ENCODE results near the gene TNPO1. TPM values are rescaled to one million over a fixed set of nuclear protein-coding genes. Genes with fewer than 3 reads are reported as not detected.
"Not testable (repeated sequence)": the region's sequence is repeated elsewhere in the genome, so short reads cannot be mapped to it uniquely, and the experiment has no call there.

Gene TNPO1
- polyA plus RNA-seq (ENCODE audit: insufficient read length in 3 of 3) = 100 to 1,000 TPM in 1 of 3 donors, 10 to 100 TPM in 2; 91.3 to 100 (median 93.8) TPM
- long read RNA-seq, donor 1, full-length matches to known transcripts = 8 of 8 reads
- long read RNA-seq, donor 1, partial matches to known transcripts = 0 of 8 reads
- long read RNA-seq, donor 1, other reads (novel, unspliced or antisense) = 0 of 8 reads
- long read RNA-seq, donor 2, full-length matches to known transcripts = 5 of 18 reads
- long read RNA-seq, donor 2, partial matches to known transcripts = 13 of 18 reads
- long read RNA-seq, donor 2, other reads (novel, unspliced or antisense) = 0 of 18 reads
- long read RNA-seq, donor 3, full-length matches to known transcripts = 4 of 4 reads
- long read RNA-seq, donor 3, partial matches to known transcripts = 0 of 4 reads
- long read RNA-seq, donor 3, other reads (novel, unspliced or antisense) = 0 of 4 reads
- long read RNA-seq, donor 4, full-length matches to known transcripts = 5 of 5 reads
- long read RNA-seq, donor 4, partial matches to known transcripts = 0 of 5 reads
- long read RNA-seq, donor 4, other reads (novel, unspliced or antisense) = 0 of 5 reads
- long read RNA-seq, donor 5, partial matches to known transcripts = 0 of 1 reads
- long read RNA-seq, donor 5, other reads (novel, unspliced or antisense) = 0 of 1 reads
- long read RNA-seq, donor 6, full-length matches to known transcripts = 13 of 13 reads
- long read RNA-seq, donor 6, partial matches to known transcripts = 0 of 13 reads
- long read RNA-seq, donor 6, other reads (novel, unspliced or antisense) = 0 of 13 reads
- long read RNA-seq, donor 7, full-length matches to known transcripts = 10 of 10 reads
- long read RNA-seq, donor 7, partial matches to known transcripts = 0 of 10 reads
- long read RNA-seq, donor 7, other reads (novel, unspliced or antisense) = 0 of 10 reads
- long read RNA-seq, donor 8, full-length matches to known transcripts = 3 of 12 reads
- long read RNA-seq, donor 8, partial matches to known transcripts = 9 of 12 reads
- long read RNA-seq, donor 8, other reads (novel, unspliced or antisense) = 0 of 12 reads
- long read RNA-seq, donor 9, full-length matches to known transcripts = 10 of 10 reads
- long read RNA-seq, donor 9, partial matches to known transcripts = 0 of 10 reads
- long read RNA-seq, donor 9, other reads (novel, unspliced or antisense) = 0 of 10 reads
- long read RNA-seq, donor 10, full-length matches to known transcripts = 5 of 5 reads
- long read RNA-seq, donor 10, partial matches to known transcripts = 0 of 5 reads
- long read RNA-seq, donor 10, other reads (novel, unspliced or antisense) = 0 of 5 reads
- long read RNA-seq, donor 11, full-length matches to known transcripts = 8 of 27 reads
- long read RNA-seq, donor 11, partial matches to known transcripts = 19 of 27 reads
- long read RNA-seq, donor 11, other reads (novel, unspliced or antisense) = 0 of 27 reads
- long read RNA-seq, donor 12, full-length matches to known transcripts = 12 of 12 reads
- long read RNA-seq, donor 12, partial matches to known transcripts = 0 of 12 reads
- long read RNA-seq, donor 12, other reads (novel, unspliced or antisense) = 0 of 12 reads
- long read RNA-seq, donor 13, full-length matches to known transcripts = 1 of 1 reads
- long read RNA-seq, donor 13, partial matches to known transcripts = 0 of 1 reads
- long read RNA-seq, donor 13, other reads (novel, unspliced or antisense) = 0 of 1 reads
- long read RNA-seq, donor 14, full-length matches to known transcripts = 21 of 21 reads
- long read RNA-seq, donor 14, partial matches to known transcripts = 0 of 21 reads
- long read RNA-seq, donor 14, other reads (novel, unspliced or antisense) = 0 of 21 reads
- long read RNA-seq, donor 15, full-length matches to known transcripts = 13 of 13 reads
- long read RNA-seq, donor 15, partial matches to known transcripts = 0 of 13 reads
- long read RNA-seq, donor 15, other reads (novel, unspliced or antisense) = 0 of 13 reads
- long read RNA-seq, donor 16, full-length matches to known transcripts = 5 of 5 reads
- long read RNA-seq, donor 16, partial matches to known transcripts = 0 of 5 reads
- long read RNA-seq, donor 16, other reads (novel, unspliced or antisense) = 0 of 5 reads

- DNase-seq = peak; percentile 92
Measured at GRCh38 chr5:72816284-72817075, at the start of gene TNPO1. TSS of gene TNPO1 (plus strand) at chr5:72816661. CDS start at chr5:72816738, 77 bp downstream.

DNA sequence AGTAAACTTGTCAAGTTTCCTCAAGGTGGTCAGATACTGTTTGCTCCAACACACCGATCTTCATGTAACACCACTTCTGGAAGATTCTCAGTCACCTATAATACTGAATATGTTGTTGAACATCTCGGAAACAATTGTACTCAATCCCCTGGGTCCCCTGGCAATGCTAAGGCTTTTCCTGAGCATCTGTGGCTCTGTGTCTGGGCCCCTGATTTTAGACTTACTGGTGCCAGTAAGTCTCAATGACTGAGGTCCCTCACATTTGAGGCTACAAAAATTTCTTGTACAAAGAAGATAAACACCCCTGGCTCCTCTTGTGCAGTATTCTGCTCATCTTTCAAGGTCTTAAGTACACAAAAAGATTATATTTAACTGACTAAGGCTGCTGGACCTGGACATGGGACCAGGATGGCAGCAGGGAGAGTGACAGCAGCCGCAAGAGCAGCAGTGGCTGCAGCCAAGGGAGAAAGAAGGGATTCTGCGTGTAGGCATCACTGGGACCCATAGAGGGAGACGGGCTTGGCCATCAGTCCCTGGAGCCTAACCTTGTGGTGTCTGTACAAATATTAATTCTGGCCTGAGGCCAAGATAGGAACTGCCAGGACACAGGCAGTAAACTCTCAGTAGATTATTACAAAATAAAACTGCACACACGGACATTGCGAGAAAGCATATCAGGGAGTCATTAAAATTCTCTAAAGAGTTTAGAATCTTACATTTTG, 49.0 kb upstream of the TNPO1 start:
- DNase-seq = no peak

DNA sequence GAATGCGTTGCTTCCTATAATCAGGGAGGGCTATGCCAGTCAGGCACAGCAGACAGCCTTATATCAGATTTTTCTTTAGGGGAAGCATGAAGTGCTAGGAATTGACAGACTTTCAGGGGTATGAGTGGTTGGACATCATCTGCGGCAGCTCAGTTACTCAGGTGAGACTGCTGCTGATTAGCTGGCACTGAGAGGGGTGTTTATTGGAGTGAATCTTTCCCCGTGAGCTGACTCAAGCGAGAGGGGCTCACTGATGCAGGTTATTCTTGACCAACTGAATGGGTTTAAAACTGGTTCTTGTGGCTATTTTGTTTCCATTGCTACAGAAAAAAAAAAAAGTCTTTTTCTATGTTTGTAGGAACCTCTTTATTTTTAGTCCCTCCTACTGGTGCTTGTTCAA, 46.2 kb upstream of the TNPO1 start:
- DNase-seq = no peak

- DNase-seq = no peak
Measured at GRCh38 chr5:72776684-72777083, 39.8 kb upstream of the TNPO1 start.

DNA sequence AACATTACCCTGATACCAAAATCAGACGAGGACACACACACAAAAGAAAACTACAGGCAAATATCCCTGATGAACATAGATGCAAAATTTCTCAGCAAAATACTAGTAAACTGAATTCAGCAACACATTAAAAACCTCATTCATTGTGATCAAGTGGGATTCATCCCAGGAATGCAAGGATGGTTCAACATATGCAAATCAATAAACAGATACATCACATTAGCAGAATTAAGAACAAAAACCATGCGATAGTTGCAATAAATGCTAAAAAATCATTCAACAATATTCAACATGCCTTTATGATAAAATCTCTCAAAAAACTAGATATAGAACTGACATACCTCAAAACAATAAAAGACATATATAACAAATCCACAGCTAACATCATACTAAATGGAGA, 36.9 kb upstream of the TNPO1 start:
- DNase-seq = no peak

GRCh38 chr5:72783354-72783753, 33.1 kb upstream of the TNPO1 start:
- no peak for DNase-seq

DNA sequence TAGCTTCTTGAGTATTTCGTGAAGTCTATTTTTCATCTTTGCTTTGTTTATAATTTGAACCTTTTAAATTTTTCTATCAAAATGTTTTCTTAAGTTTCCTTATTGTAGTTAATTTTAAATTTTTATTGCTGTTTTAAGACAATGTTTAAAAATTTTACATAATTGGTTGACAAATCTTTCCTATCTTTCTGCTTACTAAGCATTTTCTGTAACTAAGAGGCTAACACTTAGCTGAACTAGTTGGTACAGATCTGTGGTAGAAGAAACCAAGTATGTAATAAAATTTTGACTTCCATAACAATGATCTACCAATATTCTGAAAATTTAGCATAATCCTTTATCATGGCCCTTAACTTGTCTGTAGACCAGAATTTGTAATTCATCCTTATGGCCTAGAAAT, 32.3 kb upstream of the TNPO1 start:
- no peak for DNase-seq

DNA sequence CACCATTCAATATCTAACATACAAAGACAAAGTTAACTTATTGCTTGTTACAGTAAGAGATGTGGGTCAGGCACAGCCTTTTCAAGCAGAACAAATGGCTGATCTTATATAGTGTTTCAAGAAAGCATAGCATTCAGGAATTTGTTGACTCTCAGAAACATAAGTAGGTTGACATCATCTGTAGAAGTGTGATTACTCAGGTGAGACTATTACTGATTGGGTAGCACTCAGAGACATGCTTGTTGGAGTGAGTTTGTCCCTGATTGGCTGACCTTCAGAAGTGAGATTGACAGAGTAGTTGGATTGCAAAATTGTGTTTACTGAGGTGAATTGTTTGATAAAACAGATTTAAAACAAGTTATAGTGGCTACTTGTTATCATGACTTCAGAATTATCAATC, 30.7 kb upstream of the TNPO1 start:
- DNase-seq = peak; percentile 26

DNA sequence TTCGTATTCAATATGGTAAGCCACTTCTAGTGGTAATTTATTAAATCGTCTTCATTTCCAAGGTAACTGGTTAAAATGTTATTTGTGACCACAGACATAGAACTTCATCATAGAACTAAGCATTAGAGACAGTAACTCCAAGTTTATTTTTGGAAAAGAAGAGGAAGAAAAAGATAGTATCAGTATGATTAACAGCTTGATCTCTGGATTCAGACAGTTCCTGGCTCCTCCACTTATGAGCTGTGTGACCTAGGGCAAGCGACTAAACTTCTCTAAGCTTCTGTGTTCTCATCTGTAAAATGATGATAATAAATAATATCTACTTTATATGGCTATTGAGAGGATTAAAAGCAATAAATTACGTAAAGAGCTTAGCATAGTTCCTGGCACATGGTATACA, 29.8 kb upstream of the TNPO1 start:
- DNase-seq = no peak

DNA sequence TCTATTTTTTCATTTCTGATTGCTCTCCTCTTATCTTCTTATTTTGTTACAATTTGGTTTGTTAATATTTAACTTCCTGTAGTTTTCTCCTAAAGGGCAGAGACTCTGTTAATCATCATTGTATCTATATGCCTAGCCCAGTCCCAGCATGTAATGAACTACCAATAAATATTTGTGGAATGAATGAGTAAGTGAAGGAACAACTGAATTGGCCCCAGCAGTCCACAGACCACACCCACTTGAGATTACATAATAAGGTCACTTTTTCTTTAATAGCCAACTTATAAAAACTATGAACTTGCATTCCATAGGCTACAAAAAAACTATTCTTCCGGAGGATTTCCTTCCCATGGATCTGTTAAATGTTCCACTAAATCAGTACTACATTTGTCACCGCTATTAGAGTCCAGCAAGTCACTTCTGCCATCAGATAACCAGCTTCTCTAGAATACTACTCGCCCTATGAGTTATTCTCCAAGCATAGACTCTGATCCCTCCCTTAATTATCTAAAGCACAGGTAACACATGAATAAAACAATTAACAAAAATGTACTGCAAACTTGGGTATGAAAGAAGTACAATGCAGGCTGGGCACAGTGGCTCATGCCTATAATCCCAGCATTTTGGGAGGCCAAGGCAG, 27.5 kb upstream of the TNPO1 start:
- no peak for DNase-seq

DNA sequence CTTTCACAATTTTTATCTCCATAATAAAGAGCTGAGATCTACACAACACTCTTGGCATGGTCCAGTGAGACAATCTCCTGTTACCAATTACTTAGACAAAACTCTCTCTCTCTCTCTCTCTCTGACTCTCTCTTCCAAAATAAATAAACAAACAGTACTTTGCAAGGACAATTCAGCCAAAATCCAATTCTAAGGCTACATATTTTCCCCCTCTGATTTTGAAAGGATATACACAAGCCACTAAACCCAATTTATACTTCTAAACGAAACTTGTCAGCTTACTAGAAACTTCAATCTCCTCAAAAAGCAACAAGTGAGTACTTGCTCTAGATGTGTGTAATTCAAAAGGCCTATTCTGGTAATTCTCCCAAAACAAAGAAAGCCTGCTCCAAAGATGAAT, 26.3 kb upstream of the TNPO1 start:
- no peak for DNase-seq

DNA sequence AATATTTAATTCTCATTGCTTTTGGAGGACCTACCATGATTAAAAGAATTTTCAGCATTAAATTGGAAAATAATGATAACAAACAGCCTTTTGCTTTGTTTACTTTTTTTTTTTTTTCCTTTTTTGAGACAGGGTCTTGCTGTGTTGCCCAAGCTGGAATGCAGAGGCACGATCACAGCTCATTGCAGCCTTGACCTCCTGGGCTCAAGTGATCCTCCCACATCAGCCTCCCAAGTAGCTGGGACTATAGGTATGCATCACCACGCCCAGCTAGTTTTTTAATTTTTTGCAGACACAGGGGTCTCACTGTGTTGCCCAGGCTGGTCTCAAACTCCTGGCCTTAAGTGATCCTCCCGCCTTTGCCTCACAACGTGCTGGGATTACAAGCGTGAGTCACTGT, 23.8 kb upstream of the TNPO1 start:
- DNase-seq = not testable (repeated sequence)

DNA sequence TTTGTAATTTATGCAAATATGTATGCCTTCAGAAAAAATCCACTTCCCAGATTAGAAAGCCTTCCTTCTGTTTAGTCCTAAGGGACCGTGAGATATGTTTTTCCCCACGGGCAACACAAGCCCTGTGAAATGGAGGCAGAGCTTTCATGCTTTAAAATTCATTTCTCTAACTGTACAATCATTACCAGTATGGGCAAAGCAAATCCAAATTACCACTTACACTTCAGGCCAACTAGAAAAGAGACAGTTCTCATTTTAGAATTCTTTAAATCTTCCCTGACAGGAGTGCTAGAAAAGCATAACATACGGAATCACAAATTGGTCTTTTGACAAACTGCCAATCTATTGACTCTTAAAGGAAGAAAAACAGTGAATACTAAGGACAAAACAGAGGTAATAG, 20.5 kb upstream of the TNPO1 start:
- DNase-seq = no peak

DNA sequence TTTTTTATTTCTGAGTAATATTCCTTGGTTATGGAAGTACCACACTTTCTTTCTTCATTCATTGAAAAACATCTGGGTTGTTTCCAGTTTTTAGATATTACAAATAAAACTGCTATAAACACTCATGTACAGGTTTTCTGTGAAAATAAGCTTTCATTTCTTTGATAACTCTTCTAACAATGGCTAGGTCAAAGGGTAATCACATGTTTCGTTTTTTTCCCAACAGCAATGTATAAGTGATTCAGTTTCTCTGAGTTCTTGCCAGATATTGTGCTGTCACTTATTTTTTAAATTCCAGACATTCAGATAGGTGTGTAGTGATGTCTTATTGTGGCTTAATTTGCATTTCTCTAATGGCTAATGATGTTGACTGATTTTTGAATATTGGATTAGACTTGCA, 16.7 kb upstream of the TNPO1 start:
- no peak for DNase-seq

DNA sequence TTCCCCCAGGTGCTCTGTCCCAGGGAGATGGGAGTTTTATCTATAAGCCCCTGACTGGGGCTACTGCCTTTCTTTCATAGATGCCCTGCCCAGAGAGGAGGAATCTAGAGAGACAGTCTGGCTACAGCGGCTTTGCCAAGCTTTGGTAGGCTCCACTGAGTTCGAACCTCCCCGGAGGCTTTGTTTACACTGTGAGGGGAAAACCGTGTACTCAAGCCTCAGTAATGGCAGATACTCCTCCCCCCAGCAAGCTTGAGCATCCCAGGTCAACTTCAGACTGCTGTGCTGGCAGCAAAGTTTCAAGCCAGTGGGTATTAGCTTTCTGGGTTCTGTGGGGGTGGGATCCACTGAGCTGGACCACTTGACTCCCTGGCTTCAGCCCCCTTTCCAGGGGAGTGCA, 7.8 kb upstream of the TNPO1 start:
- not testable (repeated sequence) for DNase-seq

- DNase-seq = no peak
Measured at GRCh38 chr5:72811849-72812248, 4.6 kb upstream of the TNPO1 start.

DNA sequence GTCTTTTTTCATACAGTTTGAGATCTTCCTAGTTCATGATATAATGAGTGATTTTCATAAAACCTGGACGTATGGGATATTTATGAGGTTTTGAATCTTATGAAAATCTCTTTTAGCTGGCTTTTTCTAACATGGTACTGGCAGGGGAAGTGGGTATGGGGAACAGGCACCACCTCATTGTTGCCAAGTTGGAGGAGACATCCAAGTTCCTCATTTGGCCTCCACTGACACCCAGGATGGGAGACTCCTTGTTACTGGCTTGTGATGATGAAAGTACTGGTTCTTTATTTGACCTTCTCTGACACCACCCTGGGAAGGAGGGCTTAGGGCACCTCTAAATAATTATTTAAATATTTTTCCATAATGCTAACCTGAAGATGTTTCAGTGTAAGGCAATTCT, 4.0 kb upstream of the TNPO1 start:
- DNase-seq = no peak

- no peak for DNase-seq
Measured at GRCh38 chr5:72814104-72814503, 2.4 kb upstream of the TNPO1 start.
